ENCODE results near the gene DIDO1.

The DIDO1 gene

DNA sequence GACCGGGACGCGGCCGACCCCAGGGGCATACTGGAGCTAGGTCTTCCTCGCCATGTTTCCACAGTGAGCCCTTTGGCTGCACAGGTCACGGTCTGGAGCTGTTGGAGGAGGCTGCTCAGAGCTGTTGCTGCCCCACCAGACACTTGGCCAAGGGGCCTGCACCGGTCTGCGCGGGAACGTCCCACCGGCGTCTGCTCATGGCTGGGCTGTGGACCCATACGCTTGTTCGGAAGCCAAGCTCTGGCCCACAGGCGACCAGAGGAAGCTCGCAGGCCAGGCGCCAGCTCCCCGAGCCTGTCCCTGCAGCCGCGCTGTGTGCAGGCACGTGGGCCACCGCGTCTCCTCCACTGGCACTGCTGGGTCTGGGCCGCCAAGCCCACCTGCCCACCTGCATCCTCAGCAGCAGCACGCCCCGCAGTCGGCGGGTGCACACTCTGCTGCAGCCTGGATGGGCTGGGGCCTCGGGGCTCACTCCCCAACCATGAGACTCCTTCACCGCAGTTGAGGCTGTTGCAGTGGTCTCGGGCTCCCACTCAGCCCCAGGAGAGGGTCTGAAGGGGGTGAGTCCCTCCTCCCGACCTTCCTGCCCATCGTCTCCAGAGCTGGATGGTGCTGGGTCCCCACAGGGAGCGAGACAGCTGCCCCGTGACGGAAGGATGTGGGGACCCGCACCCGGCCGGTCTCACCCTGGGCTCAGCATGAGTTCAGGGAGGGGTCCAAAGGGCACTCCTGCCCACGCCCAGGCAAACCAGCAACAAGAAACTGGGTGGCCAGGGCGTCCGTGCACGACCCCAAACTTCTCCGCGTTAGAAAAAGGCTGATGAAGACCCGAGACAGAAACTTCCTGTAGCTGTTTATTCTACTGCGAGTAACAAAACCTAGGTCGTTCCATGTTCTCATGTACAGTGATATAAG lies 49.1 kb downstream of the DIDO1 start:
- TF ChIP-seq POLR2A (IDR thresholded peaks at IDR 0.05; ENCODE audit: low read length) (no peak), GATA1 (IDR thresholded peaks at IDR 0.05; ENCODE audit: low read depth, low read length) (no peak)
- DNase-seq, result no peak

DNA sequence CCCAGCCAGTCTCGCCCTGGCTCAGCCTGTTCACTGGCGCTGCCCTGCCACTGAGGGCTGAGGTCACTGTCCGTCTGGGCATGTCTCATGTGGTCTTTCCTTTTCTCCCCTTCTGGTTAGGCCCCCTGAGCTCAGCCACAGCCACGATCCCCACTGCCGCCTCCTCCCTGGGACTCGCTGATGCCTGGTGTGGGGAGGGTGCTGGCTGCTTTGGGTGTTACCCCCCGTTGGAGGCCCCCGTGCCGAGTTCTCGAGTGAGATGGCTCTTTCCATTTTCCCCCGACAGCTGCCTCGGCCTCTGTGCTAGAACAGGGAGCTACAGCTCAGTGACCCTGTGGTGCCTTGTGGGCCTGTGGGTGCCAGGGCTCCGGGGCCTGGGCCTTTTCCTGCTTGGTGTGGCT lies 49.8 kb downstream of the DIDO1 start:
- no peak for DNase-seq

DNA sequence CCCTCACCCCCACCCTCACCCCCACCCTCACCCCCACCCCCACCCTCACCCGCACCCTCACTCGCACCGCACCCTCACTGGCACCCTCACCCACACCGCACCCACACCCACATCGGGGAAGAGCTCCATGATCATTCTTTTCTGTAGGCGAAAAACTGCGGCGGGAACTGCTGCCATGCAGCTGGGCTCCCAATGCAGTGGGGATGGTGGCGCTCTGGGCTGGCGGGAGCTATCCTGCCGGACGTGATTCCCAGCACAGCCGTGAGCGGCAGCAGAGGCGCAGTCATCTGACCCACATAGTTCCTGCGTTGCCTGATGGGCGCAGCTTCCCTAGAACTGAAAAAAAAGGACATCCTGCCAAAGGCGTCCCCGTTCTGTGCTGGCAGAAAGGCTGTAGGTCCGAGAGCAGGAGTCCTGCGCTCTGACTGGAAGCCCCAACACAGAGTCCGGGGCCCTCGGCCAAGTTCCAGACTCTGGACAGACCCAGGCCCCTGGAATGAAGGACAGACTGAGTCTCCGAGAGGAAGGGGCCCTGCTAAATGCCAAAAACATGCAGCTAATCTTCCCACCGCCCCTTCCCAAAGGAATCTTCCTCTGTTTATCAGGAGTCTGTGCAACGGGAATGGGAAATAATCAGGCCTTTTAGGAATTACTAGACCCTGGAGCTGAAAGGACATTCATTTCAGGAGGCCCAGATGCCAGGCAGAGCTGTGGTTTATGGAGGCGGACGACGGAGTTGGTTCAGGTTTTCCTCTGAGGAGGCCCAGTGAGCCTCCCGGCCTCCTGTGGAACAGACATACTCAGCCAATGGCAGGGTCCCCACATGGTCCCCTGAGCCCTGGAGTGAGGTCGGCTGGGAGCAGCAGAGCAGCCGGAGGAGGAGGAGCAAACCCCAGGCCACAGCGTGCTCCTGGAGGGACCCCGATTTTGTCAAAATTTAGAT lies 50.6 kb downstream of the DIDO1 start:
- TF ChIP-seq GATA1 (IDR thresholded peaks at IDR 0.05; ENCODE audit: low read depth, low read length) (no peak), POLR2A (IDR thresholded peaks at IDR 0.05; ENCODE audit: low read length) (no peak)
- peak; percentile 50 to 66 for DNase-seq

More for the DNA sequence above, 49.8 kb downstream of the DIDO1 start:
- no peak for TF ChIP-seq POLR2A (IDR thresholded peaks at IDR 0.05; ENCODE audit: low read length)
- no peak for TF ChIP-seq GATA1 (IDR thresholded peaks at IDR 0.05; ENCODE audit: low read depth, low read length)

DNA sequence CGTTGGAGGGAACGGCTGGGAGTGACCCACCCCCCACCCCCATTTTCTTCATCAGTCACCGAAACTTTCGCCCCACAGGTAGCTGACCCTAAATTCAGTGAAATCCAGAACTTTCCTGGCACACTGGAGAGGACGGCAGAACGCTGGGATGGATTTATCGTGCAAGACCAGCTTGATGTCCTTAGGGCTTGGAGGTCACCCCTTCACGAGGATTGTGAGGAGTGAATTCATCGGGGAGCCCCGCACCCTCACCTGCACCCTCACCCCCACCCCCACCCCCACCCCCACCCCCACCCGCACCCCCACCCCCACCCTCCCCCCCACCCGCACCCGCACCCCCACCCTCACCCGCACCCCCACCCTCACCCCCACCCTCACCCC lies 51.4 kb downstream of the DIDO1 start:
- no peak for DNase-seq
- TF ChIP-seq GATA1 (IDR thresholded peaks at IDR 0.05; ENCODE audit: low read depth, low read length) (no peak), POLR2A (IDR thresholded peaks at IDR 0.05; ENCODE audit: low read length) (no peak)

DNA sequence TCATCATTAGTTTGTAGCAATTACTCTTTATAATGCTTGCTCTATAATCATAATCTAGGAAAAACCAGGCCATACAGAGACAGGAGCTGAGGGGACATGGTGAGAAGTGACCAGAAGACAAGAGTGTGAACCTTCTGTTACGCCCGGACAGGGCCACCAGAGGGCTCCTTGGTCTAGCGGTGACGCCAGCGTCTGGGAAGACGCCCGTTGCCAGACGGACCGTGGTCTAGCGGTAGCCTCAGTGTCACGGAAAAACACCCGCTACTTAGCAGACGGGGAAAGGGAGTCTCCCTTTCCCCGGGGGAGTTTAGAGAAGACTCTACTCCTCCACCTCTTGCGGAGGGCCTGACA lies 52.6 kb downstream of the DIDO1 start:
- peak; percentile 39 for TF ChIP-seq POLR2A (IDR thresholded peaks at IDR 0.05; ENCODE audit: low read length)
- peak; percentile 59 to 62 for DNase-seq

DNA sequence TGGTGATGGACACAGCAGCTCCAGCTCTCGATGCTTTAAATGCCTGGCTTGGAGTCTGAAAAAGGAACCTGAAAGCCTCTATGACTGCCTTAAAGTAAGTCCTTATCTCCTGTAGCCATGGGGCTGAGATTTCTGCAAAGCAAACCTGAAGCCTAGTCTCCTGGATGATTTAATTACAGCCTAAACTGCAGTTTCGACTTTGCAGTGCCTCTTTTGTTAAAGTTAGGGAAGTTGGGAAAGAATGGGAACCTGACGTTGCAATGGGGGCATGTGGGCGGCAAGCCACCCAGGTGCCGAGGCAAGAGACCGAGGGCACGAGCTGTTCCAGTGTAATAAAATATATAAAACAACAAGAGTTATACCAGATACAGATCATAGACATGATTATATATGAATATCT lies 53.0 kb downstream of the DIDO1 start:
- TF ChIP-seq GATA1 (IDR thresholded peaks at IDR 0.05; ENCODE audit: low read depth, low read length), result no peak
- TF ChIP-seq POLR2A (IDR thresholded peaks at IDR 0.05; ENCODE audit: low read length), result no peak
- DNase-seq, result no peak

DNA sequence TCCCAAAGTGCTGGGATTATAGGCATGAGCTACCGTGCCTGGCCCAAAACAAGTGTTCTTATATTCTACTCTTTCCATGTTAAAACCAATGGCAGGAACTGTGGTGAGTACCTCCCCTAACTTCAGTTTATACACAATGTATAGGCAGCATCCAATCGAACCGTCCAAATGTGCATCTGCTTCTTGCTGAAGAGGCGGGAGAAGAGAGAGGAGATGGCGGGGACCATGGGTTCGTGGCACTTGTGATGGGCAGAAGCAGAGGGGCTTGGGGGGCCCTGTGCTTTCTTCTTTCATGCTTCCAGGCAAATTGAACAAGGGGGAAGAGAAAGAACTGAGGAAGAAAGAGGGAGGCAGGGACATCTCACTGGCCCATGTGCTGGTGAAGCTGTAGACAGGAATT lies 53.4 kb downstream of the DIDO1 start:
- no peak for TF ChIP-seq POLR2A (IDR thresholded peaks at IDR 0.05; ENCODE audit: low read length)
- TF ChIP-seq GATA1 (IDR thresholded peaks at IDR 0.05; ENCODE audit: low read depth, low read length), result no peak

DNA sequence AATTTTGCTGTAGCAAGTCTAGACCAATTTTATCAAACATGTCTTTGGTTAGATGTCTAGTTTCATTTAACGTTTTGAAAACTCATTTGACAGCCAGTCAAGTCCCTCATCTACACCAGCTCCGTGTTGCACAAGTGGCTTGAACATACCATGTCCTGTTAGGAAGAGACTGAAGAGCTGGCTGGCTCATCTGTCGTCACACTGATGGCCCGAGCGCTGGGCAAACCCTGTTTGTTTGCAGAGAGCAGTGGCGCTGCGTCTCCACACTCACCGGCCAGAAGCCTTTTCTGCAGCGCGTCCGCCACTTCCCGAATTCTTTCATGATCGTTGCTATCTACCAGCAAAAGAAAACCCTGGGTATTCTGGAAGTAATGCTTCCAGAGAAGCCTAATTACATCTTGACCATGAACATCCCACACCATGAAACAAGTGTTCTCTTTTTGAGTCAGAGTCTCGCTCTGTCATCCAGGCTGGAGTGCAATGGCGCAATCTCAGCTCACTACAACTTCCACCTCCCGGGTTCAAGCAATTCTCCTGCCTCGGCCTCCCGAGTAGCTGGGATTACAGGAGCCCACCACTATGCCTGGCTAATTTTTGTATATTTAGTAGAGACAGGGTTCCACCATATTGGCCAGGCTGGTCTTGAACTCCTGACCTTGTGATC lies 54.0 kb downstream of the DIDO1 start:
- TF ChIP-seq GATA1 (IDR thresholded peaks at IDR 0.05; ENCODE audit: low read depth, low read length), result no peak
- TF ChIP-seq POLR2A (IDR thresholded peaks at IDR 0.05; ENCODE audit: low read length), result no peak
- DNase-seq, result no peak

More for the DNA sequence above, 53.4 kb downstream of the DIDO1 start:
- DNase-seq, result no peak

DNA sequence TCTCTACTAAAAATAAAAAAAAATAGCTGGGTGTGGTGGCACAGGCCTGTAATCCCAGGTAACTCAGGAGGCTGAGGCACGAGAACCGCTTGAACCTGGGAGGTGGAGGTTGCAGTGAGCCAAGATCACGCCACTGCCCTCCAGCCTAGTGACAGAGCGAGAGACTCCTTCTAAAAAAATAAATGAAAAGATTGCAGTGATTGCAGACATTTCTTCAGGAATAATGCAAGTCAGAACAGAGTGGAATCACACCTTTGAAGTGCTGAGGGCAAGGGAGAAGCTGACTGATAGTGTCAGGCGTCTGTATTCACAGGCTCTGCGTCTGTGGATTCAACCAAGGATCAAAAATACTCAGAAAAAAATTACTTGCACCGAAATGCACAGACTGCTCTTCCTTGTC lies 62.1 kb downstream of the DIDO1 start:
- no peak for TF ChIP-seq POLR2A (IDR thresholded peaks at IDR 0.05; ENCODE audit: low read length)
- TF ChIP-seq GATA1 (IDR thresholded peaks at IDR 0.05; ENCODE audit: low read depth, low read length), result no peak
- DNase-seq, result no peak

DNA sequence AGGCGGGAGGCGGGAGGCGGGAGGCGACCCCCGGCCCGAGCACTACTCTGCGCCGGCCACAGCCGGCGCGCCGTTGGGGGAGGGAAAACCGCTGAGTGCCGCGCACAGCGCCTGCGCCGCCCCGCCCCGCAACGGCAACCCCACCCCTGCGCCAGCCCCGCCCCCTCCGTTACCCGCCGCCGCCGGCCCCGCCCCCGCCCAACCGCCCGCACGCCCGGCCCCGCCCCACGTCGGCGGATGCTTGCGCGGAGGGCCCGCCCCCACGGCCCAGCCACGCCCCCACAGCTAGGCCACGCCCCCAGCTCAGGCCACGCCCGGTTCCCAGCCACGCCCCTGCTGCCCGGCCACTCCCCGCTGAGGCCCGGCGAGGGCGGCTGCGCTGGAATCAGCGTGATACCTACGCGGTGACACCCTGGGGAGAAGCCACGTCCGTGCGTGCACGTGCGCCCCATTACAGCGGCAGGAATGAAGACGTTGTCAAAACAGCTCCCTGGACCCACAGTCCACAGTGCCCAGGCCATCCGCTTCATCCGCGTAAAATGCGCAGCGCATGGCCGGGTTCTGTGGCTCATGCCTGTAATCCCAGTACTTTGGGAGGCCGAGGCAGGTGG lies 64.5 kb downstream of the DIDO1 start, which contains the start of gene TCFL5:
TCFL5 (minus strand) TSS at position 97 of the 611 bp plus-strand sequence. CDS start 152 bp downstream, outside the sequence.
- TF ChIP-seq POLR2A (IDR thresholded peaks at IDR 0.05; ENCODE audit: low read length) (no peak), GATA1 (IDR thresholded peaks at IDR 0.05; ENCODE audit: low read depth, low read length) (no peak)

DNA sequence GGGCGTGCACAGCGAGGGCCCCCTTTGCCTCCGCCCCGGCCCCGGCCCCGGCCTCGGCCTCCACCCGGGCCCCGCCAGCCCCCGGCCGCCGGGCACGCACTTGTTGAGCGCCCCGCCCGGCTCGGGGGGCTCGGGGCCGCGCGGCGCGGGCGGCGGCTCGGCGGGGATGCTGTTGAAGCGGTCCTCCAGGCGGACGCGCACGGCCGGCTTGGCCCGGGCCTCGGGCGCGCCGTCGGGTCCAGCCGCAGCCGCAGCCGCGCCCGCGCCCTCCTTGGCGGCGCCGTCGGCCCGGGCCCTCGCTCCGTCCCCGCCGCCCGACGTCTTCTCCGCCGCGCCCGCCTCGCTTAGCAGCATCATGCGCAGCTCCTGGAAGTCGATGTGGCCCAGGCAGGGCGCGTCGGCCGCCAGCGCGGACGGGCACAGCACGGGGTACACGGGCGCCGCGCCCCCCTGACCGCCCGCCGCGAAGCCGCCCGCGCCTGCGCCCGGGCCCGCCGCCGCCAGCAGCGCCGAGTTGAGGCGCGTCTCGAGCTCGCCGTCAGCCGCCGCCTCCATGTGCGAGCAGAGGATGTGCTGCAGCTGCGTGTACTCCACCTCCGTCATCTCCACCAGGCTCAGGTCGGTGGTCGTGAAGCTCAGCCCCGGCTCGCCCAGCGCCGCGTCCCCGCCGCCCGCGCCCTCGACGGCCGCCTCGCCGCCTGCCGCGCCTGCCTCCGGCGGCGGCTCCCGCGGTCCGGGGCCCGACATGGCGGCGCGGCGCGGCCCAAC lies 65.2 kb downstream of the DIDO1 start:
- TF ChIP-seq POLR2A (IDR thresholded peaks at IDR 0.05; ENCODE audit: low read length), result peak; percentile 5
- no peak for TF ChIP-seq GATA1 (IDR thresholded peaks at IDR 0.05; ENCODE audit: low read depth, low read length)
- peak; percentile 71 to 78 for DNase-seq

More for the DNA sequence above, 64.5 kb downstream of the DIDO1 start, which contains the start of gene TCFL5:
- peak; percentile 93 to 98 for DNase-seq

DNA sequence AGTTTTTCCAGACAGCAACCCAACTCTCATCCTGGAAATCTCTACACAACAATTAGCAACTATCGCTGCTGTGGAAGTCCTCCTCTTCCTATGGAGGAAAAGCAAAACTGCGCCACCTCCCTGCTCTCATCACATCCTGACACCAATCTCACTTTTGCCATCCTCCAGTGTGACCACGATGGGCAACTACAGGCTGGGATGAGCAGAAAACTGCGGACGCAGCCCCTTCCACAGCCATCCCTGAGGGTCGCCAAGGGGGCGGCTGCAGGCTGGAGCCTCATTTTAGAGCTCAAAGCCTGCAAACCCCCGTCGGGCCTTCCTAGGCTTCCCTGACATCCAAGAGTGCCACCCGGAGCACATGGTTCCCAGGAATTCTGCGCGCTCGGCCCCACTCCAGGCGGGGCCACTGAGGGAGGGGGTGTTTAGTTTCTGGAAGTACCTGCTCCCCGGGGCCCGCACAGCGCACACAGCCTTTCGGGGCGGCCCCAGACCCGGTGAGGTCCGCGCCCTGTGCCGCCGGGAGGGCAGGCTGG lies 65.8 kb downstream of the DIDO1 start:
- DNase-seq, result no peak
- TF ChIP-seq GATA1 (IDR thresholded peaks at IDR 0.05; ENCODE audit: low read depth, low read length) (no peak), POLR2A (IDR thresholded peaks at IDR 0.05; ENCODE audit: low read length) (peak; percentile 6)

Measured in erythroblast (primary cell).